LHCN-M2 (cell line): Measurements from ENCODE around the gene SMPD3. TPM values are rescaled to one million over a fixed set of nuclear protein-coding genes. Genes with fewer than 3 reads are reported as not detected.

ENCODE experiments used
- DNase-seq: peaks from one replicate; pipeline ENCODE4 v3.0.0-alpha.2; 2012; ENCODE audit warnings: low read depth
- total RNA-seq: library from RNA; depleted of rRNA; stranded (reverse); fragments of >200 nt; gene quantifications from 2 replicates; pipeline ENCODE4 v1.2.3, GENCODE V29; 2014

Gene SMPD3
- total RNA-seq, 1 experiment from 2014 or later = 0.17 TPM

DNA sequence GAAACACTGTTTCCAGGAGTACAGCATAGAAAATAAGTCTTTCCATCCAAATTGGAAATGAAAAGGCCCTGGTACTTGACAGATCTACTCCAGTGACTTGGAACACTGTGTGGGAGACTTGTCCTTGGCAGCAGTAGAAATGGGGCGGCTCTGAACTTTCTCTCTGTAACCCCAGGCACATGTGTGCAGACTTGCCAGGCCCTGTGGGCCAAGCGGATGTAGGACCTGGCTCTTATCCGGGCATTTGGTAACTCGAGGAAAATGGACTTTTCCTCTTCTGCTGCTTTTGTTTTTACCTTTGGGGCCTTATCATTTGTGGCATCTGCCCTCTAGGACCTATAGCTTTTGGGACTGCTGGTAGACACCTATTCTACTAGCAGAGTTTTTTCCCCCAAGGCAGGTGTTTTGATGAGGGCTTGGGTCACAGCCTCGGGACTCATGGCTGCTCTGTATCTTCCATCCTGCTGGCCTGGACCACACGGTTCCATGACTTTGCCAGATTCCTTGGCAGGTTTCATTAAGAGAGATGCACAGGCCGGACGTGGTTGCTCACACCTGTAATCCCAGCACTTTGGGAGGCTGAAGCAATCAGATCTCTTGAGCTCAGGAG is 43.5 kb downstream of the SMPD3 start:
- no peak for DNase-seq

DNA sequence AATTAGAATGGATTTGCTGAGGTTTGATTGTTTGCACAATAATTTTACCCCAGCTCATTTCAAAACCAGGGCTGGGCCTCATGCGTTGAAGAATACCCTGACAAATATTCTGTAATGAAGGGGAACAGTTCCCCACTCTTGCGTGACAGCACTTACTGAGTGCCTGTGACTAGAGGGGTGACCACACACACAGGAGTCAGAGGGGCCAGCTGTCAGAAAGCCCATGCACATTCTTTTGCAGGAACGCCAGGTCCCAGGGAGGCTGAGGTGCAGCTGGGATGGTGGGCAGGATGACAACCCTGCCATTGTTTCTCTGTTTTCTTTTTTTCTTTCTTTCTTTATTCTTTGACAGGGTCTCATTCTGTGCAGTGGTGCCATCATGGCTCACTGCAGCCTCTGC is 44.6 kb downstream of the SMPD3 start:
- DNase-seq = no peak

DNA sequence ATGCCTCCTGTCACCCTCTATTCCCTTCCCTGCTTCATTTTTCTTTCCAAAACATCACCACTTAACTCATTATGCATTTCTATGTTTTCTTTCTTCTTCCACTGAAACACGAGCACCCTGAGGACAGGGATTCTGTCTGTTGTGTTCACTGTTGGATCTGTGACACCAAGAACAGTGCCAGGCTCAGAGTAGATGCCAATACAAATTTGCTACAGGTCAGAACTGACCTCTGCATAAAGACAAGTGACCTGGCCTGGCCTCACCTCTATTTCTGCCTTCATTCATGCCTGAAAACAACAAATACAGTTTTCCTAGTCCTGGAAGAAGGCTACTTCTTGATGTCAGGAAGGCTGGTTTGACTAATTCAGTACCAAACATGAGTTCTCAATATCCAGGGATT is 45.1 kb downstream of the SMPD3 start:
- no peak for DNase-seq

DNA sequence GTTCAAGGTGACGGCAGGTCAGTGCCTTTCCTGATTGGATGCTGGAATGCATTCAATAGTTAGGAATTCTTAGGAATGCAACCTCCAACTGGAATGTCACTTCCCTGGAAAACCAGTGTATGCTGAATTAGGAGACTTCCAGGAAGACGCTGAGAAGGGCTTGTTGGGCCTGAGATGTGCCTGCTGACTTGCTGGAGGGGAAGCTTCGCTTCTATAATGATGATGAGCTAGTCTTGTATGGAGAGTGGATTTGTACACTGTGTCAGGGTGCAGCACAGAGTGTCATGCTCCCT is 45.6 kb downstream of the SMPD3 start:
- DNase-seq = no peak

DNA sequence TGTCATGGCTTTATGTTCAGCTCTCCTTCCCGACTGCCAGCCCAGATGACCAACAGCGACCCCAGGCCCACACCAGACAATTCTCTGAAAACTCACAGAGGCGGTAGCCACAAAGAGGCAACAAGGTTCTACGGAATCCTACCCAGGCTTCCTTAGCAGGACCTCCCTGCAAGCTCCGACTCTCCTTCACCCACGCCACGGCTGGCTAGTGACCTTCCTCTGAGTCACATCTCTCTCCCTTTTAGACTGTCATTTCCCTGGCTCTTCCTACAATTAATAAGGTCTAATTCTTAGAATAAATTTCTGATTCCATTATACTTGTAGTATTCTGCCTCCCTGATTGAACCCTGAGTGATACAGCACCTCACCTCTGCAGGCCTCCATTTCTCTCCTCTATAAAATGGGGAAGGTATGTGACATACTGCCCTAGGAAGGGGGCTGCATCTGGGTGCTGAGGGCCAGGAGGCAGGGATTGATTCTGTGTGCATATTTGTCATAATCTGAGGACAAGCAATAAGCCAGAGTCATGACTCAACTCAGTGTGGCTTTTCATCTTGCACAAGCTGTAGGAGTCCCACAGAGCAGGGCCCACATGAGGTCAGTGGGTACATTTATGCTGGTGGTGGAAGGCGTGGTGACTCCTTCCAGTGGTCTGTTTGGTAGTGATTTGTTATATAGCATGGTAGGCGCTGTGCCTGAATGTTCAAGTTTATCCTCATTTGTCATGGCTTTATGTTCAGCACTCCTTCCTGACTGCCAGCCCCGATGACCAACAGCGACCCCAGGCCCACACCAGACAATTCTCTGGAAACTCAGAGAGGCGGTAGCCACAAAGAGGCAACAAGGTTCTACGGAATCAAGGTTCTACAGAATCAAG is 46.2 kb downstream of the SMPD3 start:
- peak; percentile 70 for DNase-seq

DNA sequence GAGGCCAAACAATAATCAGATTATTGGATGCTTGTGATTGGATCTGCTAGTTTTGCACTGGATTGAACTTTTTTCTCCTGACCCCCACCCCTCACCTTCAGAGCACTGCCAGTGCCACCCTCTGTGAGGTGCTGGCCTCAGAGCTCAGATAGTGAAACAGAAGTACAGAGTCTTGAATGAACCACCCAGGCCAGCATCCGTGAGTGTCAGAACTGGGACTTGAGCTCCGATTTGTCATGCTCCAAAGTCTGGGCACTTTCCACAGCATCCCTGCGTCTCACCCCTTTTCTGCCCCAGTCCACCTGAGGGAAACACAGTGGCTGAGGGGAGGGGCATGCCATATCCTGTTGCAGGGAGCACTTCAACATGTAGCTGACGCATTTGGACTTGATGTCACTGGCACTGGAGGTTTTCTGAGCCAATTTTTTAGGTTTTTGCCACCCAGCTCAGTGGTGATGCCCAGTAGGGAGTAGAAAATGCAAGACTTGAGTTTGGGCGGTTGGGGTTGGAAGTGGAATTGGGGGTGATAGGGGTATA is 47.3 kb downstream of the SMPD3 start:
- DNase-seq = no peak

DNA sequence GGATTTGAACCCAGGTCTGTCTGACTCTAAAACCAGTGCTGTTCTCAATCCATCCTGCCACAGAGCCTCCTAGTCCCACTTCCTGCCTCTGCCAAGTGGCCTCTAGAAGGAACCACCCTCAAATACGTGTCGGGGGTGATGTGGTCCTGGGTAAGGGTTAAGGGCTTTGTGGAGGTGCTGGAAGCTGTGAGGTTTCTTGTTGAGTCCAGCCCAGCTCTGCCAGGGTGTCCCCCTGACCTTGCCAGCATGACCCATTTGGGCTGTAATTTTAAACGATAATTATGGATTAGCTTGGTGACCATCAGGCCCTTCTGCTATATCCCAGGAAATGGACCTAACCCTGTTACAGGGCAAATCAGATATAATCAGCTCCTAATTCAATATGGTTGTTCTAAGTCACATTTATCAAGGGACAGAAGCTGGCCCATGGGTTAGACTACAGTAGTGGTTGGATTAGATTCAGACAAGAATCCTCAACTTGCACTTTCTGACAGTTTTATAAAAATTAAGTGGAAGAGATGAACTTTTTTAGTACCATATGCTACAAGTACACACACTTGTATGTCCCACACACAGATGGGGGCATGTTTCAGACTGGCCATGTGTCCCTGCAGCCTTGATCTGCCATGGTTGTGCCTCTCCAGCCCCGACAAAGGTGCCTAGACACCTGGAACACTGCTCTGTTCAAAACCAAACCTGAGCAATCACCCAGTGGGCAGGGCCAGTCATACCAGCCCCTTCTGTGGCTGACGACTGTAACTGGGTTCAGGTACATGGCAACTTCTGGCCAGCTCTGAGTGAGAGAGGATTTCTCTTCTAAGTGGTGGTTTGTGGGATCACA is 48.0 kb downstream of the SMPD3 start:
- DNase-seq = no peak

DNA sequence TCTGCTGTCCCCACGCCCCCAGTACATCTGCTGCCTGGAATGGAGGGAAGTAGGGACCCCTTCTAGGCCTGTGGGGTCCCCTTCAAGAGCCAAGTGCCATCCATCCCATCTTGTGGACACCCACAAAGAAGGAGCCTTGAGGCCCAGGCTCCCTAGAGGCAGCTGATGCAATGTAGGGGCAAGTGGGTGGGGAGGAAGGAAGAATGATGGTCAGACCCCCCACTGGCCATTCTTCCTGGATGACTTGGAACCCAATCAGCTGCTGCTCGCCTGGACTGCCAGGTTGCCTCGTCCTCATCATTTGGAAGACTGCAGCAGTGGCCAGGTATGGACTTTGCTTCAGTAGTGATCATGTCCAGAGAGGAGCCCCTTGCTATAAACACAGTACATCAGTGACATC is 48.9 kb downstream of the SMPD3 start:
- no peak for DNase-seq

DNA sequence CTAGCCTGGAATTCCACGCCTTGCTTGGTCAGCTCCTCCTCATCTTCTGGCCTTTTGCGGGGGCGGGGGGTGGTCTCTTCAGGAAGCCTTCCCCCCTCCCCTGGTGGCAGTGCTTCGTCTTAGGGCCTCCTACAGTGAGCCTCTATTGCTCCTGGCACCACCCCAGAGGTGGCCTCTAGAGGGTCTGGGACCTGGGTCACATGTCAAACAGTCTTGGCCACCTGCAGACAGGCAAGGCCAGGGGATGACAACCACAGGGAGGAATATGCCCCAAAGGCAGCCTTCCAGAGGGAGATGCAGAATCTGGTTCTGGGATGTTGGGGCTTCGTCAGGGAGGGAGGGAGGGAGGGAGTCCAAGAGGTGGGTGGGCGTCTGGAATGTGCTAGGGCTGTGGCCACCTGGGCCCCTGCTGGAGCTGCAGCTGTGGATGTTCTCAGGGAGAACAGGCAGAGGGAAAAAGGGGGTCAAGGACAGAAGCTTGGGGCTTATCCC is 50.6 kb downstream of the SMPD3 start:
- DNase-seq = no peak

DNA sequence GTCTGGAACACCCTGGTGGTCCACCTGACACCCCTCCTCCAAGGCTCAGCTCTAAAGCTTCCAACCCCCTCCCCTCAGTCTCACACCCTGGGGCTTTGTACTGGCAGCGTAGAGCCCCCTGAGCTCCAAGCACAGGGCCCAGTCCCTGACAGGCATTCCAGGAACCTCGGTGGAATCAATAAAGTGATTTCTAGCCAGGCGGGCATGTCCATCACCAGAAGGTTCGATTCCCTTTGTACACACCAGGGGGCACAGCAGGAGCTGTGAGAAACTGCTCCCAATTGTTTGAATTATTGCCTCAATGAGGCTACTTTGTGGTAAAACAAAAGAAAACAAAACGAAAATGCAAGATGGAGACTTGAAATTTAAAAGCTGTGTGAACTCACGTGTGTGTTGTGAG is 51.8 kb downstream of the SMPD3 start:
- DNase-seq = peak; percentile 52

DNA sequence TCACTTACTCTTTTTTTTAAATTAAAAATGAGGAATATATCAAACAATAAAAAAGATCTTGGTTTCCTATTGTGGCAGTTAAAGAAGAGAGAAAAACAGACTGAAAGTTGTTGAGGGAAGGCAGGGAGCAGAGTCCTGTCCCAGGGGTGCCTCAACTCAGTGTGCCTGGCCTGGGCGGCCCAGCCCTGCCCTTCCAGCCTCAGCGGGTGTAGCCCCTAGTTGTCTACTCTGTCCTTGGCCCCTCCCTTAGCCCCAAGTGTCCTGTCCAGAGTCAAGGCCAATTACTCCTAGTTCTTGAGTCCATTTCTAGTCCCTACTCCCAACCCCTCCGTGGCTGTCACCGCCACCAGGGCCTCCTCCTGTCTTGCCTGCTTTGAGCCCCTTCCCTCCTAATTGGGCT is 52.5 kb downstream of the SMPD3 start:
- DNase-seq = no peak

DNA sequence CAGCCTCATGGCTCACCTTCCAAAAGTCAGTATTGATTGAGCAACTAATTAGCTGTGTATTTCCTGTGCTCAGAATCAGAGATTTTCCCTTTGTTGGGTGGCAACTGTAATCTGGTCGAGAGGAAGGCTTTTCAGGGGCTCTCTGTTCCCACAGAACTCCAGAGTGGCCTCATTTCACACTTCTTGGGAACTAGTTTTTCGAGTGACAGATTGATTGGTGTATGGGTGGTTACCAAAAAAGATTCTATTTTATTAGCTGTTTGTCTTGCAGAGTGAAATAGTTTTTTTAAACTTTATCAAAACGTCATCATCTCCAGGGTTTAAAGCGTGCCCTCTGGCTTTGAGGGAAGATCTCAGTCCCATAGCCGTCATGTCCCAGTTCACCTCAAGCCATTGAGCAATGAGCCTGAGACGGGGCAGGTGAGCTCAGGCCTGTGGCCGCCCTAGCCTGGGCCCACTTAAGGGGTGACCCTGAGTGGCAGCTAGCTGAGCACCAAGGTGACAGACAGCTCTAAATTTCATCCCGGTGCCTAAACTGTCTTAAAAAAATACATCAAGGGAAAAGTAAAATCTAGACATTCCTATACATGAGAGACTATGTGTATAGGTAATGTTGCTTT is 53.0 kb downstream of the SMPD3 start:
- no peak for DNase-seq

DNA sequence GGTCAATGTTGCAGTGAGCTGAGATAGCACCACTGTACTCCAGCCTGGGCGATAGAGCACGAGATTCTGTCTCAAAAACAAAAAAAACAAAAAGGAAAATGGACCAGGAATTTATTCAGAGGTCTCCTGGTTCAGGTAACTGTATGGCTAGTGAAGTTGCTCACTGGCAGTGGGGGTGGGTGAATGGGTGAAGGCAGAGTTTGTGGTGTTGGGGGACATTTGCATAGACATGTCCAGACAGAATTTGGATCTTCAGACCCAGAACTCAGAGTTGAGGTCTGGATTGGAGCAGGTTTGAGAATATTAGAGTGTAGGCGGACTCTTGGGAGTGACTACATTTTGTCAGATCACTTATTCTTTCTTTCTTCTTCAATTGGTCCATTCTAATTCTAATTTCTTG is 55.0 kb downstream of the SMPD3 start:
- no peak for DNase-seq

DNA sequence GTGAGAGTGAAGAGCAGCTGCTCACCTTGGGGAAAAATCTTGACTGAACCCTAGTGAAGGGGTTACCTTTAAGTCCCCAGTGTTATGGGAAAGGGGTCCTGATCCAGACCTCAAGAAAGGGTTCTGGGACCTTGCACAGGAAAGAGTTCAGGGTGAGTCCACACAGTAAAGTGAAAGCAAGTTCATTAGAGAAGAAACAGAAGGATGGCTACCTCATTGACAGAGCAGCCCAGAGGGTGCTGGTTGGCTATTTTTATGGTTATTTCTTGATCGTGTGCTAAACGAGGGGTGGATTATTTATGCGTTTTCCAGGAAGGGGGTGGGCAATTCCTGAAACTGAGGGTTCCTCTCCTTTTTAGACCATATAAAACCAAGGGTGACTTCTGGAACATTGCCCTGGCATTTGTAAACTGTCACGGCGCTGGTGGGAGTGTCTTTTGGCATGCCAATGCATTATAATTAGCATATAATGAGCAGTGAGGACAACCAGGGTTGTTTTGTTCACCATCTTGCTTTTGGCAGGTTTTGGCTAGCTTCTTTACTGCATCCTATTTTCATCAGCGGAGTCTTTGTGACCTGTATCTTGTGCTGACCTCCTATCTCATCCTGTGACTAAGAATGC is 58.4 kb downstream of the SMPD3 start:
- no peak for DNase-seq

DNA sequence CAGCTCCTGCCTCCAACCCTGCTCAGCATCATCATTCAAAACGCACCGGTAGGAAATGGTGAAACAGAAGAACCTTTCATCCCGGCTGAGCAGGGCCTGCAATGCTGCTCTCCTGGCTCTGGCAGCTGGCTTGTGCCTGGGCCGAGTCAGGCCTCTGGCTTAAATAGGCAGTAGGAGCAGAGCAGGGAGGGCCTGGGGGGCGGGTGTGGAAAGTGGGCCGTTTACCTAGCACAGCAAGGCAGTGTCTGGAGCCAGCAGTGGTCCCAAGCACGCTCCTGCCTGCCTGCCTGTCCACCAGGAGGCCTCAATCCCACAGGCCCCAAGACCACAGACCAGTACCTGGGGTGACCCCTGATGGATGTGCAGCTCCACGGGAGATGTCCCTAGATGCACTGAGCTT is 59.3 kb downstream of the SMPD3 start:
- DNase-seq = no peak

DNA sequence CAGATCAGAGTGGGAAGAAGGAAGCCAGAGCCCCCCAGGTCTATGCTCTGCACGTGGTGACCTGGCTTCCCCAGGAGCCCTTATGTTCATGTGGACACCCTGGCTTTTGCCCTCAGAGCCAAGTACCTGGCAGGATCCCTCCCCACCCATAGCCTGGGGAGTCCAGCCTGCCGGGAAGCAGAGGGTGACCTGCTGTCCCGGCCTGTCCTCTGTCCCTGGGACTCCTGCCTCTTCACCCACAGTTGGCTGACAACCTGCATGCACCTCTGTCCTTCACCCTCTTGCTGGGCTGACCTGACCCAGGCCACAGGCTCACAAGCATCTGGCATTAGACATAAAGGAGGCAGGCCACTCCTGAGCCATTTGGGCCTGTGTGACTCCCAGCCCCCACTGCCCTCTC is 60.2 kb downstream of the SMPD3 start:
- DNase-seq = no peak

DNA sequence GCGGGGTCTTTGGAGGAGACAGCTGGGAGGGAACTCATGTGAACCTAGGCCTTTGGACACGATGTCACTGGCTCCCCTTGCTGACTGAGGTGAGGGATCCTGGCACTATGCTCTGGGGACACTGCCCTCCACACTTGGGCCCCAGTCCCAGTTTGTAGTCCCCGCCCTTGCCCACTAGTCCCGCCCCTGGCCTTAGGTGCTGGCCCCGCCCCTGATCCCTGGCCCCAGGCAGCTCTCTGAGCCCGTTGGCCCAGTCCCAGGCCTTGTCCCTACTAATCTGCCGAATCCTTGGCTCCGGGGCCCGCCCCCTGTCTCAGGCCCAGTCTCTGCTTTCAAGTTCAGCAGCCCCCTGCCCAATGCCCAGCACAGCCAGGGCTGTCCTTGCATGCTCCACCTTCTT is 61.0 kb downstream of the SMPD3 start:
- no peak for DNase-seq

DNA sequence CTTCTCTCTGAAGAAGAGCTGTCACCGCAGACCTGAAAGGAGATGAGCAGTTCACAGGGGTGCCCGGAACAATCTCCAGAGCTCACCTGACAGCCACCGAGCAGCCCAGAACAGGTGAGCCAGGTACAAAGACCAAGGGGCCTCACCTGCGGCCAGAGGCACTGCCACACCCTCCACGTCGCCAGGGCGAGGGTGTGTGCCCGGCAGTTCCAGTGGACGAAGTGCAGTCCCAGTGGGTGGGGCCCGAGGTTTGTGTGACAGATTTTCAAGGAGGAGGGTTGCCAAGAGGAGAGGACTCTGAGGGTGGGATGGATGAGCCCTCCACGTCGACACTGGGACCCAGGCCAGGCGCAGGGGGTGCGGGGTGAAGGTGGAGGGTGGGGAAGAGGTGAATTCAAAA is 61.7 kb downstream of the SMPD3 start:
- DNase-seq = no peak

DNA sequence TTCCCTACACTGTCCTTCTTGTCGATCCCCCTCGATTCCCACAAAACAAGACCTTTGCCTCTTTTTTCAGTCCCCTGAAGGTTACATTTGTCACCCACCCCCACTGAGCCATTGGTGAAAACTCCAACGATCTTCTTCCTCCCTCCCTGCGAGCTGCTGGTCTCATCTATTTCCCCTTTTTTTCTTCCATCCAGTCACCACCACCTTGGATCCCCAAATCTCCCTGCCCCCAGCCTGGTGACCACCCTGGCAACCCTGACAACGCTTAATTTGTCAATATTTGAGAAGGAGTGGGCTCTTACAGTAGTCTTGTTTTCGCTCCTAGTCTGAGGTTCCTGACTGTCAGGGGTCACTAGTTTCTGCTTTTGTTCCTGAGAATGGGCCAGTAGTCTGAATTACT is 62.9 kb downstream of the SMPD3 start:
- no peak for DNase-seq

DNA sequence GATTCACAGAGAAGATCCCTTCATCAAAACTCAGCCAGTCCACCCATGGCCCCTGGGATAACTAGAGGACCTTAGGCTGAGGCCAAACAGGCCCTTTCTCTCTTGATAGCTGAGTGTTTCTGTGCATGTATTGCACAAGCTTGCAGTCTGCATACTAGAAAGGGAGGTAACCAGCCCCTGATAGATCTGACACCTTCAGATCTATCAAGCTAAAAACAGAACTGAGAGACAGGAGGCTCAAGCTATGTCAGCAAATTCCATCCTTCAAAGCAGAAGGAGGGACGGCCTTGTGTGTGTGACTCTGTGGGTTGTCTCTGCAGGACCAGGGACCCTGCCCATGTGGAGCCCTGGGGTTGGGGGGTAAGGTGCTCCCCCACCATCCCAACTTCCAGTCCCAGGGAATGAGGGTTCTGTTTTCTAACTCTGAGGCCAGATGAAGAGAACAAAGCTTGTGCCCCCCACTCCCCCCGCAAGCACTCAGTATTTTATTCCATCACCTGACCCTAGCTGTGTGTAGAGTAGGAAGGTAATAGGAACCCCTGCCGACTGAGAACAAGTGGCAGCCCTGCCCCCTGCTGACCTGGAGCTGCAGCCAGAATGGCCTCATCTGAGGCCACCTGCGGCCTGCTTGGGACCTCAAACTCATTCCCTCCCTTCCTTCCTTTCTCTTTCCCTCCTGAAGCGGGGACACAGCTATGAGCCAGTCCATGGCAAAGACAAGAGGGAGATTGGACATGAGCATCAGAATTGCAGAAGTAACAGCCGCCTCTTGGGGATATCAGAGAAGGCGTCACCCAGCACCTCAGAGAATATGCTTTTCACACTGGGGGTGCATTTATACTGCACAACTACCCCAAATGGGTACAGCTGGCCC is 63.8 kb downstream of the SMPD3 start:
- DNase-seq = no peak
